GM19351 (cell line): ENCODE results near the gene MIXL1.

Experiments
- ATAC-seq: cut with Tn5 transposase; IDR thresholded peaks from one replicate; pipeline ENCODE4 v1.9.1; 2021; ENCODE audit warnings: mild to moderate bottlenecking, moderate library complexity; ENCODE audit not compliant: unreplicated experiment

The MIXL1 gene

DNA sequence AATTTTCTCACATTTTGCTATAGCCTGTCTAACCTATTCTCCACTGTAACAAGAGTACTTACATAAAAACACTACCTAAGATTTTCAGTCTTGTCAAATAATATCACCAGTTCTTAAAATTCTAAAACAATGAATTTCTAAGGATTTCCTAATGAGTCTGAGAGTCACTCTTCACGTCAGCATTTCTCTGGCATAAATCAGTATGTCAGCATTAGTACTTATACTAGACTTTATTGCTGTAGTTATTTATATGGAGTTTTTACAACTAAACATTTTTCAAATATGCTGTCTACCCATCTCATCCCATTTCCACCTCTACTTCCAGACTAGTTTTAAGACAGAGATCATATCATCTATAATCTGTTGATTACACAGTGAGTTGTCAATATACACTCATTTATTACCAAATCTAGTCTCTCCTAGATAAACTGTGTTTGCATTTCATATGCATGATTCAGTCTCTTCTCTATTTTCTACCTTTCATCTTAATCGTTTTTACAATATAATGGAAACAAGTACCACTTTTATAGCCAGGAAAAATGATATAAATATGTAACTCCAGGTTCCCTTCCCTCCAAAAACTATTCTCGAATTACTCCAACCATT is 52.7 kb downstream of the MIXL1 start:
- no peak for ATAC-seq
